ENCODE measurements around the gene PIGBOS1.
"Not testable (repeated sequence)": the region's sequence is repeated elsewhere in the genome, so short reads cannot be mapped to it uniquely, and the experiment has no call there.

PIGBOS1 gene, protein sequence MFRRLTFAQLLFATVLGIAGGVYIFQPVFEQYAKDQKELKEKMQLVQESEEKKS

DNA sequence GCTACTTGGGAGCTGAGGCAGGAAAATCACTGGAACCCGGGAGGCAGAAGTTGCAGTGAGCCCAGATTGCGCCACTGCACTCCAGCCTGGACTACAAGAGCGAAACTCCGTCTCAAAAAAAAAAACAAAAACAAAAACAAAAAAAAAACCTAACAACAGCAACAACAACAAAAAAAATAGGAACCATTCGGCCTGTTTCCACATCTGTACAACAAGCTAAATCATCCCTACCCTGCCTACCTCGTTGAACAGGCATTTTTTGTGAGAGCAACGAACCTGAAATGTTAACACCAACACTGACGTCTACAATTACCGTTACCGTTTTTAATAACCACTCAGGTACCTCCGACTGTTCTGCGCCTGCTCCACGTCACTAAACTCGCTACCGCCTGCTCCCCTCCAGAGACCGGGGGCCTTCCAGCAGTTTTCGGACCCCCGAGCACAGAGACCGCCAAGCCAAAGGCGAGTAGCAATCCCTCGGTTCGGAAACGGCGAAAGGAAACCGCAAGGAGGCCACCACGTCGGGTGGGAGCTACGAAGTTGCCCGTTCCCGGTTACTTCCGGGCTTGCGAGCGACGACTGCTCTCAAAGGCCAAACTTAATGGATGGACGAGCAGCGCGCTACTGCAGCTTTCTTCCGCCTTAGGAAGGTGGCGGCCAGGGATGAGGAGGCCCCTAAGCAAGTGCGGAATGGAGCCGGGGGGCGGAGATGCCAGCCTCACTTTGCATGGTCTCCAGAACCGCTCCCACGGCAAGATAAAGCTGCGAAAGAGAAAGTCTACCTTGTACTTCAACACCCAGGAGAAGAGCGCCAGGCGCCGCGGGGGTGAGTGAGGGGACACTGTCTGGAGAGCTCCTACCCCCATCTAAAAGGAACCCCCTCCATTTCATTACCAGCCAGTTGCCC, at the start of gene PIGBOS1, which contains the start of gene PIGB:
TSS of gene PIGBOS1 (minus strand) at position 536 of the 907 bp plus-strand sequence. CDS start 1,331 bp downstream, outside the sequence.
TSS of gene PIGB (plus strand) at position 635 of the 907 bp plus-strand sequence. CDS start at position 664, 29 bp downstream.
- DNase-seq = peak; percentile 64

DNA sequence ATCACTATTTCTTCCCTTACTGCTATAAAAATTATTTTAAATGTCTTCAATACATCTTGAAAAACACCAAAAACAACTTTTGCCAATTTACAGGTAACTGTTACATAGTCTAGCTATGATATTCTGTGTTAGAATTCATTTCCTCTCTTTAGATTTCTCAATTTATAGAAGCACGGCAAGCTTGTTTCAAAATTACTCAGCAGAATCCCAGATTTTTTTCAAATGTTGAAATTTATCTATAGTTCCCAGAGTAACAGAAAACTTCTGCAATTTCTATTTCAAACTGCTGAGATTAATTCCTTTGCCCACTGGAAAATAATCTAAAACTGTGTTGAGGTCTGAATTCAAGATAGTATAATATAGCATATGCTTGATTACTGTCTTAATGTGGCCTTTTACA, 48.1 kb upstream of the PIGBOS1 start:
- no peak for DNase-seq

DNA sequence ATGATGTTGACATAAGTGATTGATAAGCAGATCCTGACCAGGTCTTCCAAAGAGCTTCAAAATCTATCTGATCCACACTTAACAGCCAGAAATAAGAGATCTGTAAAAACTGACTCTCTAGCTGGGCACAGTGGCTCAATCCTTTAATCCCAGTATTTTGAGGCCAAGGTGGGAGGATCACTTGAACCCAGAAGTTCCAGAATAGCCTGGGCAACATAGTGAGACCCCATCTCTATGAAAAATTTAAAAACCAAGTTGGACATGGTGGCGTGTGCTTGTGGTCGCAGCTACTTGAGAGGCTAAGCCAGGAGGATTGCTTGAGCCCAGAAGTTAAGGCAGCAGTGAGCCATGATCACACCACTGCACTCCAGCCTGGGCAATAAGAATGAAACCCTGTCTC, 43.7 kb upstream of the PIGBOS1 start:
- no peak for DNase-seq

DNA sequence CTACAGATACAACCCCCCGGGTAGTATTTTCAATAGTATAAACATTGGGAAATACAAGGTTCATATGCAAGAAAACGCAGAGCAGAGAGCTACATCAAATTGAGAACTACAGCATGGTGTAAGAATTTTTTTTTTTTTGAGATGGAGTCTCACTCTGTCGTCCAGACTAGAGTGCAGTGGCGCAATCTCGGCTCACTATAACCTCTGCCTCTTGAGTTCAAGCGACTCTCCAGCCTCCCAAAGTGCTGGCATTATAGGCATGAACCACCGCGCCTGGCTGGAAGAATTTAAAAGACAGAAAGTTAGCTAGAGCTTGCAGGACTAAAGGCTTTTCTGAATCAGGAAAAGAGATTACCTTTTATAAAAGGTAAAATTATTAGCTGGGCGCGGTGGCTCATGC, 42.1 kb upstream of the PIGBOS1 start:
- no peak for DNase-seq

DNA sequence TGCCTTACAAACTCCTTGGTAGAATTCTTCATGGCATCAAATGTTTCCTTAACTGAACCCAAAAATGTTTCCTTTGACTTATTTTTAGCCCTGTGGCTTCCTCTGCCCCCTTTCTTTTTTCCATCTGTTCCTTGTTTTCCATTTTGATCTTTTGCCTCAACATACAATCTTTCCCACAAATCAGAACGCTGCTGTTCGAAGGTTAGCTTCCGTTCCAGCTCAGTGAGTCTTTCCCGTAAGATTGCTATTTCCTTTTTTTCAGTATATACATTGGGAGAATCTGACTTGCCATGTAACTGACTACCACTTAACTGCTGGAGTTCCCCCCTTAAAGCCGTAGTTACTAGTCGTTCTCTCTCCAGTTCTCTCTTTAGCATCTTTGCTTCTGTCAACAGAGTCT, 41.3 kb upstream of the PIGBOS1 start:
- no peak for DNase-seq

DNA sequence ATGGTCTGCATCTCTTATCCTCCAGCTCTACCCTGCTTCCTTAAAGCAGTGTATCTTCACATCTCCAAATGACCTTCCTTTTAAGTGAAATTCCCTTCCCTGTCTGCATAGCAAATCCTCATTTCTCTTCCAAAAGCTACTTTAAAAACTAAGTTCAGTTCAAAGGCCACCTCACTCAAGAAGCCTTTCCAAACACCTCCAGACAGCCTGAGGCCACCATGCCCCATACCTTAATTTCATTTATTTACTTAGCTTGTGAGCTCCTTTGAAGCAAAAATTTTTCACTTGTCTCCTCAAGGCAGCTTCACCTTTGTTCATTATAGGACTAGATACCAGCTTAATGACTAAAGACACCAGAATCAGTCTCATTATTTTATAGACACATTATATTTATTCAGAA, 39.5 kb upstream of the PIGBOS1 start:
- DNase-seq = no peak

DNA sequence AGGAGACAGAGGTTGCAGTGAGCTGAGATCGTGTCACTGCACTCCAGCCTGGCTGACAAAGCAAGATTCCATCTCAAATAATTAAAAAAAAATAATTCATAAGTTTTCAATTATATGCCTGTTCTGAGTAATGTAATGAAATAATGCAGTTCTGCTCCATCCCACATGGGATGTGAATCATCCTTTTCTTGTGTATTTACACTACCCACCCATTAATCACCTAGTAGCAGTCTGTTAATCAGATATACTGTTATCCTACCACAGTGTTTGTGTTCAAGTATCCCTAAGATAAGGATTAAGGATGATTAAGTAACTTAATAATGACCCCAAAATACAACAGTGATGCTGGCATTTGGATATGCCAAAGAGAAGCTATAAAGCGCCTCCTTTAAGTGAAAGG, 38.9 kb upstream of the PIGBOS1 start:
- no peak for DNase-seq

DNA sequence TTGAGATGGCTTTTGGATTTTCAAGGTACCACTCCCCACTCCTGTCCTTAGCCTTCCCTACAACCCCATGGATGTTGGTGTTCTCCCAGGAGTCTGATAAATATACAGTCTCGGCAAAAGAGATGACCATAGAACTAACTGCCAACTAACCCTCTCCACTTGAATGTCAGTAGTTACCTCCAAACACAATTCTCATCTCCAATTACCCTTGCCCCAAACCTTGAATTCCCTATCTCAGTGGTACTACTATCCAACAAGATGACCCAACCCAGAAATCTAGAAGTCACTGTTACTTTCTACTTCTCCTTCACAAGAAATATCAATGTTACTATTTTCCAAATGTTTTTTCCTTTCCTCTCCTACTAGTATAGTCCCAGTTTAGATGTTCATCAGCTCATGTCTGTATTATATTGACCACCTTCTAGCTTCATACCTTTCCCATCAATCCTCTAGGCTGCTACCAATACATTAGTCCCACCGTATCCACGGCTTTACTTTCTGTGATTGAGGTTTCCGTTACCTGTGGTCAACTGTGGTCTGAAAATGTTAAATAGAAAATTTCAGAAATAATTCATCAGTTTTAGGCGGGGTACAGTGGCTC, 38.2 kb upstream of the PIGBOS1 start:
- DNase-seq = no peak

DNA sequence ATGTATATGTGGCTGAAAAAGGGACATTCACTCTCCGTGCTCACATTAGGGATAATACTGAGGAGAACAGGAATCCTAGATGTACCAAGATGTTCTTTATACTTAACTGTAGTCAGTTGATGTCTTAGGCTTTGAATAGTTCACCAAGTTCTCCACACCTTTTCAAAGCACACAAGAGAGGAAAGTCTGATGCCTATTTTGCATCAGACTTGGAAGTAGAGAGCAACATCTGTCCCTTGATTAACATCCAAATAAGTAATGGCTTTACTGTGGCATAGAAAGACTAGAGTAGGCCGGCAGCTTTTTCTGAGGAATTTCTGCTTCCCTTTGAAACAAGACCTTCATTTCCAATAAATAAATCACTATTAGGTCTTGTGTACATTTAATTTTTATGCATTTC, 34.1 kb upstream of the PIGBOS1 start:
- no peak for DNase-seq

DNA sequence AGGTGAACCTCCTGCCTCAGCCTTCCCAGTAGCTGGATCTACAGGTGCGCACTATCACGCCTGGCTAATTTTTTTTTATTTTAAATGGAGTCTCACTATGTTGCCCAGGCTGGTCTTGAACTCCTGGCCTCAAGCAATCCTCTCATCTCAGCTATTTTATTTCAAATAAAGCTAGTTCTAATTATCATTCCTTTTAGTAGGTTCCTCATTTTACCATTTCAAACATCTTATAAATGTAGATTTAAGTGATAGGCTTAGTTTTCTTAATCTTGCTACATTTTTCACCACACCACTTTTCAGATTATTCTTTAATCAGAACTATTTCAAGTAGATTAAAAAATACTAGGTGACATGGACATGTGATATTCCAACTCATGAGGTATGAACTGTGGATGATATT, 30.4 kb upstream of the PIGBOS1 start:
- no peak for DNase-seq

DNA sequence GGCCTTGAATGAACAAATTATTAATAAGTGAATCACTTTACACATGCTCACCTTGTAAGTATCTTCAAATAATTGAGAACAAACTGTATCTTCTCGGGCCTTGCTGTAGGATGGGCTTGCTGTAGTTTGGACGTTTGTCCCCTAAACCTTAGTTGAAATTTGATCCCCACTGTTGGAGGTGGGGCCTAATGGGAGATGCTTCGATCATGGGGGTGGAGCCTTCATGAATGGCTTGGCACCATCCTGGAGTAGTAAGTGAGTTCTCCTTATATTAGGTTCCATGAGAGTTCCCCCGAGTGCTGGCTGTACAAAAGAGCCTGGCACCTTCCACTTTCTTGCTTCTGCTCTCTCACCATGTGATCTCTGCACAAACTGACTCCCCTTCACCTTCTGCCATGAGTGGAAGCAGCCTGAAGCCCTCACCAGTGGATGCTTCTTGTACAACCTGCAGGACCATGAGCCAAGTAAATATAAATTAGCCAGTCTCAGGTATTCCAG, 29.4 kb upstream of the PIGBOS1 start:
- DNase-seq = no peak

DNA sequence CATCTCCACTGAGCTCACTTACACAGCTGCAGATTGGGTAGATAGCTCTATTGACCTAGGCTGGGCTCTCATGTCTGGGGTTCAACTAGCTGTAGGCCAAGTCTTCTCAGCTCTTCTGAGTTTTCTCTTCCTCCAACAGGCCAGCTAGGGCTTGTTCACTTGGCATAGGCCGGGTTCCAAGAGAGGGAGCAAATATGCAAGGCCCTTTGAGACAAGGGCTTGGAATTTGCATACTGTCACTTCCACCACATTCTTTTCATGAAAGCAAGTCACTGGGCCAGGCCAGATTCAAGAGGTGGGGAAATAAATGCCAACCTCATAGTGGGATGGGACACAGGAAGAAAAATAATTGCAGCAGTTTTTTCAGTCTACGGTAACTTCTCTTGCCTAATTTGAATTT, 25.3 kb upstream of the PIGBOS1 start:
- DNase-seq = no peak

DNA sequence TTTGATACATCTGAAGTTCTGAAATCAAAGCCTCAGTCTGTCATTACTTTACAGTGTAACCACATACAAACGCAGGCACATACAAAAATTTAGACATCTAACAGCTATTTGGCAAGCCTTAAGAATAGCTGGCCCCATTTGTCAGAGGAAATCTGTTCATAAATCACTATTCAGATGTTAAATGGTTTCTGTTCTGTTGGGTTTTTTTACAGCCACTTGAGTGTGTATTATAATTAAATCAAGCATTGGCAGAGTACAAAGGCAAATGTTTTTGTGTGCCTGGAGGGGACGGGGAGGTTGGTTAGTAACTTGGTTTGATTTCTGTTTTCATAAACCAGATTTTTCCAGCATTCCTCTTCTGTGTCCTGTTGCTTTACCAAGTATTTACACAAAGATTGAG, 24.2 kb upstream of the PIGBOS1 start:
- DNase-seq = no peak

DNA sequence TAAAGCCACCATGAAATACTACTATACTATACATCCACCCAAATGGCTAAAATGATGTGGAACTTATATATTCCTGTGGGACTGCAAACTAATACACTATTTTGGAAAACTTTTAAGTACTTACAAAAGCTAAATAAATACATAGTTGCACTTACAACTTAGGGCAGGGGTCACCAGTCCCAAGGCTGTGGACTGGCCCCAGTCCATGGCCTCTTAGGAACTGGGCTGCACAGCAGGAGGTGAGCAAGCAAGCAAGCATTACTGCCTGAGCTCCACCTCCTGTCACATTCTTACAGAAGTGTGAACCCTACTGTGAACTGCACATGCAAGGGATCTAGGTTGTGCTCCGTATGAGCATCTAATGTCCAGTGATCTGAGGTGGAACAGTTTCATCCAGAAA, 18.2 kb upstream of the PIGBOS1 start:
- no peak for DNase-seq

DNA sequence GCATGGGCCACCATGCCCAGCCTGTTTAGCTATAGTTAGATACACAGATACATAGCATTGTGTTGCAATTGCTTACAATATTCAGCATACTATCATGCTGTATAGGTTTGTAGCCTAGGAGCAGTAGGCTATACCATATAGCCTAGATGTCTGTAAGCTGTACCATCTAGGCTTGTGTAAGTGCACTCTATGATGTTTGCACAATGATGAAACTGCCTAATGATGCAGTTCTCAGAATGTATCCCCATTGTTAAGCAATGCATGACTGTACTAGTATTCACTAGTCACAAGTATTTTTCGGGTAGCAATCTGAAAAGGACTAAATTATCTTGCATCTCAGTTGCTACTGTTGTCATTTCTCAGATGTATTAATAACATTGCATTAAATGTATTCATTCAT, 16.1 kb upstream of the PIGBOS1 start:
- DNase-seq = no peak

DNA sequence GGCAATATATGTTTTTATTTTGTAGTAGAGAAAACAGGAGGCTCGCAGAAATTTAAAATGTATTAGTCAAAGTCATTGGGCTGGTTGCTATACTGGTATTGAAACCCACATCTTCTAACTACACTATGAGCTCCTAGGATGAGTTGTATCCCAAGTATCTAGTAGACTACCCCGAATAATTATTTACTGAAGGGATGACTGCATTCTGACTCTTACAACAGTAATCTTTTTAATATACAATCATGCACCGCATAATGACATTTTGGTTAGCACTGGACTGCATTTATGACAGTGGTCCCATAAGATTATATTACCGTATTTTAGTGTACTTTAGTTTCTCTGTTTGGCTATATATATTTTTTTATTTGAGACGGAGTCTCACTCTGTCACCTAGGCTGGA, 15.4 kb upstream of the PIGBOS1 start:
- DNase-seq = no peak

DNA sequence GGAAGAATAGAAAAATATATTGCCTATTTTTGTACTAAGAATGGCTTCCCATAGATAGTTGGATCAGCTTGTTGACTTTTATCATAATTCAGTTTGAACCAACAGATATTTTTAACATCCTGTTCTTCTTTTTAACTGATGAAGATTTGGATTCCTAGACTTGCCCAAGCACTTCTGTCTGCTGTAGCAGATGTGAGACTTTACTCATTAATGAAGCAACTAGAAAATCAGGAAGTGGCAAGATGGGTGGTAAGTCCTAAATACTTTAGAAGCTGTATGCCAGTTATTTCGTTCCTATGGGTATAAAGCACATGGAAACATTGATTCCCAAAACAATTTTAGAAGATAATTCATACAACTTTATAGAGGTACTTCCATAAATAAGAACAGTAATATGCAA, 8.5 kb upstream of the PIGBOS1 start:
- no peak for DNase-seq

DNA sequence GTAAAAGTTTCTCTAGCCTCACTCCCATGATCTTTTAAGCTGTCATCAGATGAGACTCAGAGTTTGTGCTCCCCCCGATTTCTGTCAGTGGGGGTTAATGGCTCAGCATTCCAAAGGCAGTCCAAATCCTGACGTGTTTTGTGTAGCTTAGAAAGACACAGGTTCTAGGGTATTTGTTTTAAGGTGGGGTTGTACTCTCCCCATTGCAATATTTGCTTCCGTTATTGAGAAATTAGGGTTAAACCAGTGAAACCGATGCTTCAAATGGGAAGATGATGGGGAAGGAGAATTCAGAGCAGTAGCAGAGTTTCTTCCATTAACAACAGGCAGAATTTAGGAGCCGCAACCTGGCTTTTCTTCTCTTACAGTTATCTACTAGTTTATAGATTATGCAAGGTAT, 3.5 kb upstream of the PIGBOS1 start:
- no peak for DNase-seq

DNA sequence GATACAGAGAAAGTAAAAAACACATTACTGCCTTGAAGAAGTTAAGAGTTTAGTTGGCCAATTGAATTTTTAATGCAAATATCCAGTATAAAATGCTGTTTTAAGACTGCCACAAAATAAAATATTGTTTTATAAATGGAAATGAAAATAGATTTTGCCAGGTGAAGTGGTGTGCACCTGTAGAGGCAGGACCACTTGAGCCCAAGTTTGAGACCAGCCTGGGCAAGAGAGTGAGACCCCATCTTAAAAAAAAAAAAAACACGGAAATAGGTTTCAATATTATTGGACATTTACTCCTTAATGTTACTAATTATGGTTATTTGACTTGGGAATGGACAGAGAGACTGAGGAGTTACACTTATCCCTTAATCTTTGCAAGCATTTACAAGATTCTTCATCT, 2.0 kb upstream of the PIGBOS1 start:
- no peak for DNase-seq

DNA sequence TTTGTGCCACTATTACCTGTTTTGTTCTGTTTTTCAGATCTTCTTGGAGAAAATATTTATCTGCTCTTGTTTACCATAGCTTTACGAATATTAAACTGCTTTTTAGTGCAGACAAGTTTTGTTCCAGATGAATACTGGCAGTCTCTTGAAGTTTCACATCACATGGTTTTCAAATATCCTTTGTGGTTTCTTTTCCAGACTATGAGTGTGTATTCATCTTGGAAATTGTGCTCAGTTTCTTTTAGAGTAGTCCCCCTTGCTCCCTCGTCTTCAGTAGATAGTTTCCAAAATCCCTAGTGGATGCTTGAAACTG, 1.3 kb upstream of the PIGBOS1 start:
- no peak for DNase-seq

DNA sequence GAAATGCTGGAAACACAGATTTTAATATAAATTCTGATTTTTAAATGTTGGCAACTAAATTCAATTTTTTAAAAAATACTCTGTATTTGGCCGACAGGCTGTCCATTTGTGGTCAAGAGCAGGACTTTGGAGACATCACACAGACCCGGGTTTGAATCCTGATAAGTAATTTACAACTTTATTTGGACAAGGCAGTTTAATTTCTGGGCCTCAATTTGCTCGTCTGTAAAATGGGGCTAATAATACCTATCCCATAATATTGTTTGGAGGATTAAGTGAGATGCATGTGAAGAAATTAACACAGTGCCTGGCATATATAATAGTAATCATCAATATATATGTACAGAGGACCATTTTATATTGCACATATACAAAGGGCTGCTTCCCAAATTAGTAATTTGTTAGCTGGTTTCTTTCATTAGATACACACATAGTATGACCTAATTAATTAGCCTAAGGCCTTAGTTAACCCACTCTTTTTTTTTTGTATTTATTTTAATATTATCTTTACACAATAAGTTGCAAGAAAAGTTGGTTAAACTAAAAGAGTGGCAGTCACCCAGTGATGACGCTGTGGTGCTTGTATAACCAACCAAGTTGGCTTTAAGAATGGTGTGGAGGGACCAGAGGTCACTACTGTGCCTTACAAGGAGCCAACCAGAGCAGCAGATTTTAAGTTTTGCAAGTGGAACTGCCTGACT, 764 bp upstream of the PIGBOS1 start:
- DNase-seq = no peak

DNA sequence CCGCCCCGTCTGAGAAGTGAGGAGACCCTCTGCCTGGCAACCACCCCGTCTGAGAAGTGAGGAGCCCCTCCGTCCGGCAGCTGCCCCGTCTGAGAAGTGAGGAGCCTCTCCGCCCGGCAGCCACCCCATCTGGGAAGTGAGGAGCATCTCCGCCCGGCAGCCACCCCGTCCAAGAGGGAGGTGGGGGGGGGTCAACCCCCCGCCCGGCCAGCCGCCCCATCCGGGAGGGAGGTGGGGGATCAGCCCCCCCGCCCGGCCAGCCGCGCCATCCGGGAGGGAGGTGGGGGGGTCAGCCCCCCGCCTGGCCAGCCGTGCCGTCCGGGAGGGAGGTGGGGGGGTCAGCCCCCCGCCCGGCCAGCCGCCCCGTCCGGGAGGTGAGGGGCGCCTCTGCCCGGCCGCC, 16.1 kb downstream of the PIGBOS1 start:
- DNase-seq = not testable (repeated sequence)

DNA sequence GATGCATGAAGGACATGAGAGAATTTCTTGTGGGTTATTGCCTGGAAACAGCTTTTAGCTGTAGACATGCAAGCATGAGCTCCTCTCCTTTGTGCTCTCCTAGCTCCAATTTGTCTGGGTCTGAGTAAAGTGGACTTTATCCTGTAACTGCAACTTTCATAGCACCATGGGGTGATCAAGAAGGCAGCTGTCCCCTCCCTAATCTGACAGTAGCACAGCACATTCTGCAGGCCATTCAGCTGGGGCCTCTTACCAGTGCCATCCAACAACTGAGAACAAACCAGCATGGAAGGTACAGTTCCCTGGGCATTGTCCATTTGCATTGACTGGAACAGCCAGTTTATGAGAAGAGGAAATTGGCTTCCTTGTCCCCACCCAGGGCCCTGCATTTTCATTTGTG, 21.6 kb downstream of the PIGBOS1 start:
- DNase-seq = no peak
